ENCODE results near the gene LIMK1.

LIMK1 gene

DNA sequence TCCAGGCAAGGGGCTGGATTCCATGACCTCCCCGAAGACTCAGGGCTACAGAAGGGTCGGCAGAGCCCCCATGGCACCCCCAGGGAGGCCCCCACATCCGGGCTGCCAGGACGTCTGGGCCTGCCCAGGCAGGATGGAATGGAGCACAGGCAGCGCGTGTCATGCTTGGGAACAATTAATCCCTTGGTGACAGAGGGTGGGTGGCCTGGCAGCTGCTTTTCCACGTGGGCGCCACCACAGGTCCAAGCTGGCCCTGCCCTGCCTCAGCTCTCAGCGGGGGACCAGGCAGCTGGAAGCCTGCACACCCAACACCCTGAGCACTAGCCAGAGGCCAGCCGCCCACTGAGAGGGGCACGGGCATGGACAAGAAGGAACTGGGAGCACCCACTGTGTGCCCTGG lies 44.3 kb upstream of the LIMK1 start:
- Histone ChIP-seq H4K20me1 (ENCODE audit: insufficient read depth, low read length) (no peaks in the 10 kb centered on the region), H3K9ac (ENCODE audit: low read length) (no peak overlapping the region), H3K4me3 (ENCODE audit: low read depth, low read length, poor library complexity, severe bottlenecking) (no peak overlapping the region), H3K4me2 (ENCODE audit: low read length) (no peak overlapping the region), H3K27me3 (ENCODE audit: insufficient read depth, low read length) (peaks cover 21% of the 10 kb centered on the region), H3K4me1 (ENCODE audit: insufficient read depth, low read length, severe bottlenecking) (no peaks in the 10 kb centered on the region), H3K79me2 (ENCODE audit: insufficient read depth, low read length) (no peaks in the 10 kb centered on the region), H3K9me3 (ENCODE audit: low read length) (no peaks in the 10 kb centered on the region), H3K27ac (ENCODE audit: low read depth, low read length, poor library complexity, severe bottlenecking) (no peak overlapping the region), H2AFZ (ENCODE audit: low read length) (no peak overlapping the region), H3F3A (ENCODE audit: insufficient read depth, low read length) (no peaks in the 10 kb centered on the region), H3K9me2 (ENCODE audit: low read depth, low read length) (no peaks in the 10 kb centered on the region), H3K36me3 (ENCODE audit: insufficient read depth, low read length) (no peaks in the 10 kb centered on the region)
- TF ChIP-seq, protein P1, sequence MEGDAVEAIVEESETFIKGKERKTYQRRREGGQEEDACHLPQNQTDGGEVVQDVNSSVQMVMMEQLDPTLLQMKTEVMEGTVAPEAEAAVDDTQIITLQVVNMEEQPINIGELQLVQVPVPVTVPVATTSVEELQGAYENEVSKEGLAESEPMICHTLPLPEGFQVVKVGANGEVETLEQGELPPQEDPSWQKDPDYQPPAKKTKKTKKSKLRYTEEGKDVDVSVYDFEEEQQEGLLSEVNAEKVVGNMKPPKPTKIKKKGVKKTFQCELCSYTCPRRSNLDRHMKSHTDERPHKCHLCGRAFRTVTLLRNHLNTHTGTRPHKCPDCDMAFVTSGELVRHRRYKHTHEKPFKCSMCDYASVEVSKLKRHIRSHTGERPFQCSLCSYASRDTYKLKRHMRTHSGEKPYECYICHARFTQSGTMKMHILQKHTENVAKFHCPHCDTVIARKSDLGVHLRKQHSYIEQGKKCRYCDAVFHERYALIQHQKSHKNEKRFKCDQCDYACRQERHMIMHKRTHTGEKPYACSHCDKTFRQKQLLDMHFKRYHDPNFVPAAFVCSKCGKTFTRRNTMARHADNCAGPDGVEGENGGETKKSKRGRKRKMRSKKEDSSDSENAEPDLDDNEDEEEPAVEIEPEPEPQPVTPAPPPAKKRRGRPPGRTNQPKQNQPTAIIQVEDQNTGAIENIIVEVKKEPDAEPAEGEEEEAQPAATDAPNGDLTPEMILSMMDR (IDR thresholded peaks at IDR 0.05; ENCODE audit: low read length): no peak
- no peak for TF ChIP-seq EZH2 (IDR thresholded peaks at IDR 0.05; ENCODE audit: borderline replicate concordance, low read length)

DNA sequence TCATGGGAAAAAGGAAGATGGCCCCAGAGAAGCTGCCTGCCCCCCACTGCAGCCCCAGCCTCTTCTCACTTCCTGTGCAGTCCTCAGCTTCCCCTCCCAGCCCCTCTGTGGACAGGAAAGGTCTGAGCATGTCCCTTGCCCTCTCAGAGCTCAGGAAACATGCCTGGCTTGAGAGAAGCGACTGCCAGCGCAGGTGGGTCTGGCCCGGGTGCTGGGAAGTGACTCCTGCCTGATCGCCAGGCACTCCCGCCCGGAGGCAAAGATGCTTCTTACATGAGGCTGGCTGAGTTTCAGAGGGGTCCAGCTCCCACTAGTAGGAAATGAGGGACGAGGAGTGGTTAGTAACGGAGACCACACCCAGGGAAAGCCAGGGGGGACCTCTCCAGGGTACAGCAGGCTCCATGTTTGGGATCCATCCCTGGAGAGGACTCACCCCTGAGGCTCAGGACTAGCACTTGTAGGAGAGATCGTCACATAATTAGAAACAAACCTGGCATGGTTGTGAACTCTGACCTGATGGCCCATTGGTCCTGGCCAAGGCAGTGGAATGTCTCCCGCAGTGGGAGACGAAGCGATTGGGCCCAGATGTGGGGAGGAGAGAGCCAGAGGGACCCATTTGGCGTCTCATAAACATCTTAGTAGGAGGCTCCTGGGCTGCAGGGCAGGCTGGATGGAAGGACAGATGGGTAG lies 43.4 kb upstream of the LIMK1 start:
- Histone ChIP-seq H3K4me1 (ENCODE audit: insufficient read depth, low read length, severe bottlenecking) (no peaks in the 10 kb centered on the region), H3K9me2 (ENCODE audit: low read depth, low read length) (no peaks in the 10 kb centered on the region), H3K4me3 (ENCODE audit: low read depth, low read length, poor library complexity, severe bottlenecking) (no peak overlapping the region), H2AFZ (ENCODE audit: low read length) (no peak overlapping the region), H3K36me3 (ENCODE audit: insufficient read depth, low read length) (no peaks in the 10 kb centered on the region), H3K9me3 (ENCODE audit: low read length) (no peaks in the 10 kb centered on the region), H3K4me2 (ENCODE audit: low read length) (no peak overlapping the region), H3K9ac (ENCODE audit: low read length) (no peak overlapping the region), H3K27me3 (ENCODE audit: insufficient read depth, low read length) (peaks cover 21% of the 10 kb centered on the region), H4K20me1 (ENCODE audit: insufficient read depth, low read length) (no peaks in the 10 kb centered on the region), H3F3A (ENCODE audit: insufficient read depth, low read length) (no peaks in the 10 kb centered on the region), H3K27ac (ENCODE audit: low read depth, low read length, poor library complexity, severe bottlenecking) (no peak overlapping the region), H3K79me2 (ENCODE audit: insufficient read depth, low read length) (no peaks in the 10 kb centered on the region)
- TF ChIP-seq EZH2 (IDR thresholded peaks at IDR 0.05; ENCODE audit: borderline replicate concordance, low read length): no peak
- TF ChIP-seq, protein P1 (IDR thresholded peaks at IDR 0.05; ENCODE audit: low read length): no peak

DNA sequence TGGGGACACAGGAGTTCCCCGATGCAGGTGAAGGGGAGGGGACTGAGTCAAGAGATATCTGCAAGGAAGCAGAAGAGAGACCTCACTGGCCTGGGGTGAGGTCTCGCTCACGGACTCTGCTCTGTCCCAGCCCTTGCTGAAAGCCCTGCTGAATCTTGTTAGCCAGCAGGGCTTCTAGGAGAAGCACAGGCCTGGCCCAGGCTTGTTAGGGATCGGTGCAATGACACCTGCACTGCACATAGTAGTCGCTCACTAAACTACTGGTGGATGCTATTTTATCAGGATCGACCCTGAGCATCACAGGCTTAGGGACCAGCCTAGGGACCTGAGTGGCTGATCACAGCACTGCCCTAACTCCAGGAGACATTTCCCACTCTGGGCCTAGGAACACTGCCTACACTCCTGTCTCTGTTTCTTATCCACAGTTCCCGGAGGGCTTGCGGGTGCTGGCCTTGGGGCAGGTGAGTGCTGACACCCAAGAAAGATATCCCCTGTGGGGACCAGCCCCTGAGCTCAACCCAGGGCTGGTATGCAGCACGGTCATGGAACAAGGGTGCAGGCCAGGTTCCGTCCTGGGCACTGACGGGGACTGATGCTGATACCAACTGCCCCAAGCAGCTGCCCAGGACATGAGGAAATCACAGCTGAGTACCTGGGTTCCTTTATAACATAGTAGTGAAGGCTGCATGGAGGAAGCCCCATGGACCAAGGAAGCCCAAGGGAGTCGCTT lies 42.6 kb upstream of the LIMK1 start:
- no peaks in the 10 kb centered on the region for H3F3A ChIP-seq (ENCODE audit: insufficient read depth, low read length)
- TF ChIP-seq, protein P1 (IDR thresholded peaks at IDR 0.05; ENCODE audit: low read length): no peak
- no peak for TF ChIP-seq EZH2 (IDR thresholded peaks at IDR 0.05; ENCODE audit: borderline replicate concordance, low read length)
- H4K20me1 ChIP-seq (ENCODE audit: insufficient read depth, low read length): no peaks in the 10 kb centered on the region
- H3K9me2 ChIP-seq (ENCODE audit: low read depth, low read length): no peaks in the 10 kb centered on the region
- no peaks in the 10 kb centered on the region for H3K4me1 ChIP-seq (ENCODE audit: insufficient read depth, low read length, severe bottlenecking)
- no peaks in the 10 kb centered on the region for H3K9me3 ChIP-seq (ENCODE audit: low read length)
- no peak overlapping the region for H3K4me3 ChIP-seq (ENCODE audit: low read depth, low read length, poor library complexity, severe bottlenecking)
- no peak overlapping the region for H2AFZ ChIP-seq (ENCODE audit: low read length)
- no peak overlapping the region for H3K27ac ChIP-seq (ENCODE audit: low read depth, low read length, poor library complexity, severe bottlenecking)
- H3K36me3 ChIP-seq (ENCODE audit: insufficient read depth, low read length): no peaks in the 10 kb centered on the region
- no peaks in the 10 kb centered on the region for H3K79me2 ChIP-seq (ENCODE audit: insufficient read depth, low read length)
- peaks cover 21% of the 10 kb centered on the region for H3K27me3 ChIP-seq (ENCODE audit: insufficient read depth, low read length)
- H3K4me2 ChIP-seq (ENCODE audit: low read length): no peak overlapping the region
- no peak overlapping the region for H3K9ac ChIP-seq (ENCODE audit: low read length)
